ENCODE data around the gene GATA2. TPM values are rescaled to one million over a fixed set of nuclear protein-coding genes. Genes with fewer than 3 reads are reported as not detected.

The GATA2 gene
- total and polyA plus RNA-seq, 2 of the 13 experiments (the other 11 are each of a cell fraction or from before 2014, with no cell fraction given), result 3.5 to 6.2 TPM

GRCh38 chr3:128464702-128465101, 28.3 kb downstream of the GATA2 start:
- no TSS peak for BruUV-seq (replicated peaks)
- Histone ChIP-seq H4K20me1 (ENCODE audit: insufficient read depth, low read length) (no peaks in the 10 kb centered on the region), H3K79me2 (ENCODE audit: insufficient read depth, low read length) (no peaks in the 10 kb centered on the region), H2AFZ (ENCODE audit: low read length) (no peak overlapping the region), H3K9ac (ENCODE audit: insufficient read depth, low read depth, low read length) (no peak overlapping the region), H3K4me3 (replicated peaks in 1 of 3; ENCODE audit: insufficient read depth in 1 of 3, low read depth in 2 of 3, low read length in 3 of 3) (no peak overlapping the region), H3K4me1 (ENCODE audit: insufficient read depth, low read length) (no peaks in the 10 kb centered on the region; the same call in 1 of the 2 replicates), H3K27me3 (ENCODE audit: control insufficient read depth in 1 of 2, insufficient read depth in 2 of 2, low read length in 2 of 2) (peaks cover 11 to 84% of the 10 kb centered on the region in 2 experiments), H3K36me3 (replicated peaks in 1 of 2; ENCODE audit: control insufficient read depth in 1 of 2, insufficient read depth in 2 of 2, low read length in 2 of 2) (no peaks in the 10 kb centered on the region), H3K4me2 (ENCODE audit: low read depth, low read length) (no peak overlapping the region), H3K27ac (ENCODE audit: extremely low read length, insufficient read depth, low read length) (no peak overlapping the region), H3K9me3 (ENCODE audit: low read length) (no peaks in the 10 kb centered on the region)
- FAIRE-seq (no peak), ATAC-seq (no peak), DNase-seq (ENCODE audit: low spot score) (no peak)
- CTCF ChIA-PET (ENCODE audit: low intra/inter-chr PET ratio, low total read pairs), result no interaction called here
- 4% methylated on average over 1 of the region's 1 CpG for WGBS (ENCODE audit: low lambda C conversion rate)
- in situ Hi-C loops (cut with HindIII; ENCODE audit: extremely low pct_ligation_motif_present, low pct_unique_long_range_greater_than_20kb) (no loop called here), intact Hi-C loops (cut with micrococcal nuclease; ENCODE audit: unreplicated experiment) (no loop called here)
- POLR2A ChIA-PET, result no interaction called here
- TF ChIP-seq ZNF775 (CRISPR knock-in tag; IDR thresholded peaks at IDR 0.05; ENCODE audit: borderline replicate concordance) (no peak), NFYB (CRISPR knock-in tag; IDR thresholded peaks at IDR 0.05) (no peak), NFIB (CRISPR knock-in tag; IDR thresholded peaks at IDR 0.05; ENCODE audit: borderline replicate concordance) (no peak), HNRNPH1 (optimal IDR thresholded peaks at IDR 0.05; ENCODE audit: low read depth, low read length) (no peak), ZNF670 (CRISPR knock-in tag; IDR thresholded peaks at IDR 0.05; ENCODE audit: borderline replicate concordance) (no peak), PITX1 (CRISPR knock-in tag; IDR thresholded peaks at IDR 0.05) (no peak), ZNF546 (CRISPR knock-in tag; conservative IDR thresholded peaks at IDR 0.05) (no peak), ZNF577 (CRISPR knock-in tag; IDR thresholded peaks at IDR 0.05; ENCODE audit: borderline replicate concordance, low read depth) (no peak), FOXK1 (CRISPR knock-in tag; IDR thresholded peaks at IDR 0.05; ENCODE audit: borderline replicate concordance, low read depth) (no peak), ATF7 (IDR thresholded peaks at IDR 0.05) (no peak), ATF7 (CRISPR knock-in tag; IDR thresholded peaks at IDR 0.05) (no peak), SNRNP70 (IDR thresholded peaks at IDR 0.05; ENCODE audit: low read depth, low read length) (no peak), ZNF558 (CRISPR knock-in tag; IDR thresholded peaks at IDR 0.05; ENCODE audit: borderline replicate concordance) (no peak), BRCA1 (CRISPR knock-in tag; IDR thresholded peaks at IDR 0.05) (no peak), ETV6 (CRISPR knock-in tag; conservative IDR thresholded peaks at IDR 0.05) (no peak), ZNF761 (CRISPR knock-in tag; conservative IDR thresholded peaks at IDR 0.05) (no peak), HMG20A (CRISPR knock-in tag; IDR thresholded peaks at IDR 0.05; ENCODE audit: borderline replicate concordance) (no peak), ZNF274 (CRISPR knock-in tag; IDR thresholded peaks at IDR 0.05) (no peak), NKX3-1 (CRISPR knock-in tag; IDR thresholded peaks at IDR 0.05) (no peak), CENPT (CRISPR knock-in tag; IDR thresholded peaks at IDR 0.05; ENCODE audit: low read depth) (no peak), ZNF362 (CRISPR knock-in tag; IDR thresholded peaks at IDR 0.05; ENCODE audit: borderline replicate concordance) (no peak)
